Astrocyte (in vitro differentiated cells and primary cell): ENCODE data around the gene METTL9.

Source experiments
- EZH2 ChIP-seq: IDR thresholded peaks from 2 replicates; pipeline ENCODE4 v1.6.1; 2012; ENCODE audit warnings: mild to moderate bottlenecking, low read length, inconsistent platforms; ENCODE audit not compliant: insufficient read depth
- TF ChIP-seq, protein P1 (sequence below): IDR thresholded peaks from 2 replicates; pipeline ENCODE4 v1.5.1; 2011; ENCODE audit warnings: low read depth, mild to moderate bottlenecking, inconsistent platforms, low read length, moderate library complexity; ENCODE audit not compliant: insufficient read depth

DNA sequence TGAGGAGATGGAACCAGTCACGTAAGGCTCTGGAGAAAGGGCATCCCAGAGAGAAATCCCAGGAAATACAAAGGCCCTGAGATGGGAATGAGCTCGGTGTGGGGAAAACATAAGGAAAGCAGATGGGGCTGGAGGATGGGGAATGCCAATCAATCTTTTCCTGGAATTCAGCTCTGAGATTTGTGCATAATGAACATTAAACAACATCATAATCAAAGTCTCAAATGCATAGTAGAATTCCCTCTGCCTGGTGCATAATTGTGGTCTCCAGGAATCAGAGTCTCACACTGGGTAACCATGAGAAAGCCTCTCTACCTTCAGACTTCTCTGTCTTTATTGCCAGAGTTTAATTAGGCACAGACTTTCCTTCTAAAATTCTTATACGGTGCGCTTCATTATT is 95.2 kb downstream of the METTL9 start:
- TF ChIP-seq, protein P1, sequence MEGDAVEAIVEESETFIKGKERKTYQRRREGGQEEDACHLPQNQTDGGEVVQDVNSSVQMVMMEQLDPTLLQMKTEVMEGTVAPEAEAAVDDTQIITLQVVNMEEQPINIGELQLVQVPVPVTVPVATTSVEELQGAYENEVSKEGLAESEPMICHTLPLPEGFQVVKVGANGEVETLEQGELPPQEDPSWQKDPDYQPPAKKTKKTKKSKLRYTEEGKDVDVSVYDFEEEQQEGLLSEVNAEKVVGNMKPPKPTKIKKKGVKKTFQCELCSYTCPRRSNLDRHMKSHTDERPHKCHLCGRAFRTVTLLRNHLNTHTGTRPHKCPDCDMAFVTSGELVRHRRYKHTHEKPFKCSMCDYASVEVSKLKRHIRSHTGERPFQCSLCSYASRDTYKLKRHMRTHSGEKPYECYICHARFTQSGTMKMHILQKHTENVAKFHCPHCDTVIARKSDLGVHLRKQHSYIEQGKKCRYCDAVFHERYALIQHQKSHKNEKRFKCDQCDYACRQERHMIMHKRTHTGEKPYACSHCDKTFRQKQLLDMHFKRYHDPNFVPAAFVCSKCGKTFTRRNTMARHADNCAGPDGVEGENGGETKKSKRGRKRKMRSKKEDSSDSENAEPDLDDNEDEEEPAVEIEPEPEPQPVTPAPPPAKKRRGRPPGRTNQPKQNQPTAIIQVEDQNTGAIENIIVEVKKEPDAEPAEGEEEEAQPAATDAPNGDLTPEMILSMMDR: no peak
- no peak for TF ChIP-seq EZH2
